ENCODE data around the gene KCNMA1.

KCNMA1 gene

DNA sequence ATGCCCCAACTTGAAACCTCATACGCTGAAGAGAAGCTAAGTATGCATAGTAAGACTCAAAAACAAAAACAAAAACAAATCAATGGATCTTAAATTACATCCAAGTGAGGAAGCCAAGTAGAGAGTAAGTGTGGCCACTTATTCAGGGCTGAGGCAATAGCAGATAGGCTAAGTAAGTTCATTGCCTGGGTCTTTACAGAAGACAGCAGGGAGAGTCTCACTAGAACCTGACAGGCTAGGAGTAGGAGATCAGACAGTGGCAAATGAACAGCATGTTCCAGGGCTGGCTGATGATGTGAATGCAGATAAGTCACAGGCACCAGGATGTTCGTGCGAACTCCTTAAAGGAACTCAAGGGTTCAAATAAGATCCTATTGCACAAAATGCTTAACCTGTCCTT is 568.6 kb downstream of the KCNMA1 start:
- Histone ChIP-seq H3K27ac (ENCODE audit: low read depth, low read length, severe bottlenecking) (no peak overlapping the region), H3K9me3 (ENCODE audit: control insufficient read depth, low read length) (no peaks in the 10 kb centered on the region), H3K4me3 (ENCODE audit: extremely low read depth, insufficient read depth, low read length, poor library complexity, severe bottlenecking) (no peak overlapping the region), H3K4me1 (ENCODE audit: control insufficient read depth, insufficient read depth, low read length, poor library complexity, severe bottlenecking) (no peaks in the 10 kb centered on the region), H3K36me3 (ENCODE audit: control insufficient read depth, insufficient read depth, low read length) (no peaks in the 10 kb centered on the region)
- 30 to 50% methylated on average over 2 of the region's 3 CpGs for WGBS, 2 experiments (ENCODE audit: insufficient coverage in 2 of 2)

DNA sequence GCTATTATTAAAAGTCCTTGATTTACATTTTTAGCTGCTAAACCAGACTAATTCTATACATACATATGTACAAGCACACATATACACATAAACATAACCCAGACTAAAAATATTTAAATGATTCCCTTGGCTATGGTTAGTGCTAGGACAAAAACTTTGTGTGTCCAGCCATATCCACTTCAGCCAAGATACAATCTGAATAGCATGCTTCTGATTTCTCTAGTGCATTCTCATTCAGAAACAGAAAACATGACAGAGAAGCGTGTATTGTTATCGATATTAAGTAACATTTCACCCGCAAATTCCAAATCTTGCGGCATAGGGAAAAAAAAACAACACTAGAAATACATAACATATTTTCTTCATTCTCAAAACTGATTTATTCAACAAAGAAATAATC is 569.3 kb downstream of the KCNMA1 start:
- 100% methylated on average over 3 of the region's 4 CpGs for WGBS, 2 experiments (ENCODE audit: insufficient coverage in 2 of 2)
- H3K4me3 ChIP-seq (ENCODE audit: extremely low read depth, insufficient read depth, low read length, poor library complexity, severe bottlenecking), result no peak overlapping the region
- no peak overlapping the region for H3K27ac ChIP-seq (ENCODE audit: low read depth, low read length, severe bottlenecking)
- no peaks in the 10 kb centered on the region for H3K4me1 ChIP-seq (ENCODE audit: control insufficient read depth, insufficient read depth, low read length, poor library complexity, severe bottlenecking)
- H3K36me3 ChIP-seq (ENCODE audit: control insufficient read depth, insufficient read depth, low read length), result no peaks in the 10 kb centered on the region
- no peaks in the 10 kb centered on the region for H3K9me3 ChIP-seq (ENCODE audit: control insufficient read depth, low read length)

DNA sequence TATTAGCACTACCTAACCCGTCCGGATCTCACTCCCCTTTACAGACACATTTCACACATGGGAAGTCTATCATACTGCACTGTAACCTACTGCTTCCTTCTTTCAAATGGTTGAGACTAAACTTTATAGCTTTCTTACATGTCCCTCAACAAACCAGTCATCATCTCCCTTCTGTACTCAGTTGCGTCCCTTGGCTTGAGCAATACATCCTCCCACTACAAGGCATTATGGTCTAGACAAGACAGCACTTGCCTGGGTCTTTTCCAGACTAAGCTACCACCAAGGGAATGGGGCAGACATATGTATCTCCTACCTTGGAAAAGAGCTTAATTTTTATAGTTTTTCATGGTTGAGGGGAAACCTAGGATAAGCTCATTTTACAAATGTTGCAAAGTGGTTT is 575.2 kb downstream of the KCNMA1 start:
- no peaks in the 10 kb centered on the region for H3K36me3 ChIP-seq (ENCODE audit: control insufficient read depth, insufficient read depth, low read length)
- H3K4me1 ChIP-seq (ENCODE audit: control insufficient read depth, insufficient read depth, low read length, poor library complexity, severe bottlenecking), result no peaks in the 10 kb centered on the region
- H3K27ac ChIP-seq (ENCODE audit: low read depth, low read length, severe bottlenecking), result no peak overlapping the region
- H3K4me3 ChIP-seq (ENCODE audit: extremely low read depth, insufficient read depth, low read length, poor library complexity, severe bottlenecking), result no peak overlapping the region
- WGBS, 2 experiments (ENCODE audit: insufficient coverage in 2 of 2), result 91 to 94% methylated on average over 2 to 3 of the region's 3 CpGs
- H3K9me3 ChIP-seq (ENCODE audit: control insufficient read depth, low read length), result no peaks in the 10 kb centered on the region

DNA sequence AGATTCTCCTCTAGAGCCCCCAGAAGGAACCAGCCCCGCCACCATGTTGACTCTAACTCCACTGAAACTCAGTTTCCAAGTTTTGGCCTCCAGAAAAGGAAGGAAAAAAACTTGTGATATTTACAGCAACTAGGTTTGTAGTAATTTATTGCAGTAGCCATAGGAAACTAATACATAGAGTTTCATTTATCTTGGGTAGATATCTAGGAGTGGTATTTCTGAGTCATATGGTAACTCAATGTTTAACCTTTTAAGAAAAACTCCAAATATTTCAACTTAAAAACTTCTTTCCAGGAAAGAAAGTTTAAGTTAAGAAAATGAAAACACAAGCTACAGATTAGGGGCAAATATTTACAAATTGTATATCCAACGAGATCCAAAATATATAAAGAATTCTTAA is 576.7 kb downstream of the KCNMA1 start:
- no peaks in the 10 kb centered on the region for H3K36me3 ChIP-seq (ENCODE audit: control insufficient read depth, insufficient read depth, low read length)
- no CpG with 5 or more reads among the region's 2 CpGs for WGBS, 2 experiments (ENCODE audit: insufficient coverage in 2 of 2)
- H3K4me1 ChIP-seq (ENCODE audit: control insufficient read depth, insufficient read depth, low read length, poor library complexity, severe bottlenecking), result no peaks in the 10 kb centered on the region
- H3K9me3 ChIP-seq (ENCODE audit: control insufficient read depth, low read length), result no peaks in the 10 kb centered on the region
- no peak overlapping the region for H3K4me3 ChIP-seq (ENCODE audit: extremely low read depth, insufficient read depth, low read length, poor library complexity, severe bottlenecking)
- no peak overlapping the region for H3K27ac ChIP-seq (ENCODE audit: low read depth, low read length, severe bottlenecking)

DNA sequence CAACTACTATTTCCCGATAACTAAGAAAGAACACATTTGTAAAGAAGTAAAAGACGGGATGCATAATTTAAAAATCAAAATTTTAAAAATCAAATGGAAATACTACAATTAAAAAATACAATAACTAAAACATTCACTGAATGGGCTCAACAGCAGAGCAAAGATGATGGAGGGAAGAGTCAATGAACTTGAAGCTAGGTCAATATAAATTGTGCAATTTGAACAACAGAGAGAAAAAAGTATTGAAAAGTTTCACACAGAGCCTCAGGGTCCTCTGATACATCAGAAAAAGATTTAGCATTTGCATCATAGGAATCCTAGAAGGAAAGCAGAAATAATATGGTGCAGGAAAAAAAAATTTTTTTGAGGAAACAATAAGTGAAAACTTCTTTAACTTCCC is 581.0 kb downstream of the KCNMA1 start:
- Histone ChIP-seq H3K4me3 (ENCODE audit: extremely low read depth, insufficient read depth, low read length, poor library complexity, severe bottlenecking) (no peak overlapping the region), H3K36me3 (ENCODE audit: control insufficient read depth, insufficient read depth, low read length) (no peaks in the 10 kb centered on the region), H3K4me1 (ENCODE audit: control insufficient read depth, insufficient read depth, low read length, poor library complexity, severe bottlenecking) (peaks cover 5% of the 10 kb centered on the region), H3K27ac (ENCODE audit: low read depth, low read length, severe bottlenecking) (no peak overlapping the region), H3K9me3 (ENCODE audit: control insufficient read depth, low read length) (no peaks in the 10 kb centered on the region)
- no CpG with 5 or more reads among the region's 2 CpGs for WGBS, 2 experiments (ENCODE audit: insufficient coverage in 2 of 2)

DNA sequence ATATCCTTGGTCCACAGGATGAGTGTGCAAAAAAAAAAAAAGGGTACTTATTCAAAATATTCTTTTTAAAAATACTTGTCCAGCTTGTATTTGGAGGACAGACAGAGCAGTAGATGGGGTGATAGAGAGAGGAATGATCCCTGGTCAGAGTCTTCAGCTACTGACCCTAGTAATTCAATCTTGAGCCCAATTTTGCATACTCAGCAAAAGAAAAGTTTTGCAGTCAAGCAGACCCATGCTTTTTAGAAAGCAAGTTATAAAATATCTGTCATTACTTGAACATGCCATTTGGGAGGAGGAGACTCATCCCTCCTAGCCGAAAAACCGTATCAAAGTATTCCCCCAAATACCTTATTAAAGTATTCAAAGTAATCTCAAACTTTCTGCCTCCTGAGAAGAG is 585.0 kb downstream of the KCNMA1 start:
- Histone ChIP-seq H3K4me3 (ENCODE audit: extremely low read depth, insufficient read depth, low read length, poor library complexity, severe bottlenecking) (no peak overlapping the region), H3K27ac (ENCODE audit: low read depth, low read length, severe bottlenecking) (no peak overlapping the region), H3K9me3 (ENCODE audit: control insufficient read depth, low read length) (no peaks in the 10 kb centered on the region), H3K36me3 (ENCODE audit: control insufficient read depth, insufficient read depth, low read length) (no peaks in the 10 kb centered on the region), H3K4me1 (ENCODE audit: control insufficient read depth, insufficient read depth, low read length, poor library complexity, severe bottlenecking) (peaks cover 21% of the 10 kb centered on the region)
- 90 to 100% methylated on average over 1 to 2 of the region's 2 CpGs for WGBS, 2 experiments (ENCODE audit: insufficient coverage in 2 of 2)

DNA sequence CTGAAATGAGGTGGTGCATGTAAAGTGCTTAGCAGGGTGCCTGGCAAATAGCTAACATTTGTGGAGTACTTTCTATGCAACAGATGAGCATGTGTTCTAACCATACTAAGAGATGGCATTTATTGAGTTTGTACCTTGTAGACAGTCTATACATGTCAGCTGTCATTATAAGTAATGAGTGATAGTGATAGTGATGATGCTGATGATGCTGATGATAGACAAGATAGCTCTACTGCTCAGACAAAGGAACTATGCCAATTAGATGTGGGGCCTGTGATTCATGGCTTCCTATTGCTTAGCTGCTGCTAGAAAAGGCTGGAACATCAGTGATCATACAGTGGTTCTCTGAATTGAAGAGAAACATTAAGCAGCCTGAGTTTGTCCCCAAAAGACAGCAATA is 585.8 kb downstream of the KCNMA1 start:
- Histone ChIP-seq H3K4me3 (ENCODE audit: extremely low read depth, insufficient read depth, low read length, poor library complexity, severe bottlenecking) (no peak overlapping the region), H3K9me3 (ENCODE audit: control insufficient read depth, low read length) (no peaks in the 10 kb centered on the region), H3K36me3 (ENCODE audit: control insufficient read depth, insufficient read depth, low read length) (no peaks in the 10 kb centered on the region), H3K4me1 (ENCODE audit: control insufficient read depth, insufficient read depth, low read length, poor library complexity, severe bottlenecking) (peaks cover 21% of the 10 kb centered on the region), H3K27ac (ENCODE audit: low read depth, low read length, severe bottlenecking) (no peak overlapping the region)

DNA sequence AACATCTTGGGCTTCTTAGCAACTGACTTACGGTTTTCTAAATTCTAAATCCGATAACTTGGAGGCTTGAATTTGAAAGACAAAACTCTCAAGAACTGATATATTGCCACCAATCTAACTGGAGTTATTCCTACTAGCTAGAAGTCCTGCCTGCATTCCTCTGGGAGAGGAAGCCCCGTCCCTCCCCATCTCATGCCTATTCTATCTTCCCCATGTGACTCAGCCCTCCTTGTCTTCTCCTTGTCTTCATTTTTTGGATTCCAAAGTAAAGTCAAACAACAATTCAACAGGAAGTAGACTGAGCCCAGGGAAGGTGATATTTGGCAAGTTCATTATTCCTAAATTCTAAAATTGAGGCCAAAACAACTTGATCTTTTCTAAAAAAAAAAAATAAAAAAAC is 587.7 kb downstream of the KCNMA1 start:
- peaks cover 21% of the 10 kb centered on the region for H3K4me1 ChIP-seq (ENCODE audit: control insufficient read depth, insufficient read depth, low read length, poor library complexity, severe bottlenecking)
- no peak overlapping the region for H3K27ac ChIP-seq (ENCODE audit: low read depth, low read length, severe bottlenecking)
- no peaks in the 10 kb centered on the region for H3K9me3 ChIP-seq (ENCODE audit: control insufficient read depth, low read length)
- WGBS, 2 experiments (ENCODE audit: insufficient coverage in 2 of 2), result 88 to 94% methylated on average over 2 to 3 of the region's 3 CpGs
- H3K4me3 ChIP-seq (ENCODE audit: extremely low read depth, insufficient read depth, low read length, poor library complexity, severe bottlenecking), result no peak overlapping the region
- no peaks in the 10 kb centered on the region for H3K36me3 ChIP-seq (ENCODE audit: control insufficient read depth, insufficient read depth, low read length)

DNA sequence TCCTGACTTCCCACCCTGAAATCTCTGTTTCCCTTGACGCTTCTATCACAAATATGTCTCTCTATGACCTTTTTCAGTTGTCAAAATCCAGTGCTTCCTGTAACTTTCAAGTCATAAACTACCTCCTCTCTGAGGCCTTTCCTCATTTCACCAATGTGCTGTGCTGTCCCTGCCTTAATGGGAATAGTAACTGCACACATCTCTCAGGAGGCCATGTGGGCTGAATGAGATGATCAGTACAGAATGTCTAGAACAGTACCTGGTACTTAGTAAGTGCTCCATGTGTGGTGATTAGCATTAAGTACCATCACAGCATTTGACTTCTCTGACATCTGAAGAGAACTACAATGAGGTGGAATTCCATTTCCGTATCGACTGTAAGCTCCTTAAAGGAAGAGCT is 588.5 kb downstream of the KCNMA1 start:
- Histone ChIP-seq H3K36me3 (ENCODE audit: control insufficient read depth, insufficient read depth, low read length) (no peaks in the 10 kb centered on the region), H3K27ac (ENCODE audit: low read depth, low read length, severe bottlenecking) (no peak overlapping the region), H3K9me3 (ENCODE audit: control insufficient read depth, low read length) (no peaks in the 10 kb centered on the region), H3K4me3 (ENCODE audit: extremely low read depth, insufficient read depth, low read length, poor library complexity, severe bottlenecking) (no peak overlapping the region), H3K4me1 (ENCODE audit: control insufficient read depth, insufficient read depth, low read length, poor library complexity, severe bottlenecking) (peaks cover 21% of the 10 kb centered on the region)
- WGBS, 2 experiments (ENCODE audit: insufficient coverage in 2 of 2), result 100% methylated on average over 2 to 3 of the region's 3 CpGs

DNA sequence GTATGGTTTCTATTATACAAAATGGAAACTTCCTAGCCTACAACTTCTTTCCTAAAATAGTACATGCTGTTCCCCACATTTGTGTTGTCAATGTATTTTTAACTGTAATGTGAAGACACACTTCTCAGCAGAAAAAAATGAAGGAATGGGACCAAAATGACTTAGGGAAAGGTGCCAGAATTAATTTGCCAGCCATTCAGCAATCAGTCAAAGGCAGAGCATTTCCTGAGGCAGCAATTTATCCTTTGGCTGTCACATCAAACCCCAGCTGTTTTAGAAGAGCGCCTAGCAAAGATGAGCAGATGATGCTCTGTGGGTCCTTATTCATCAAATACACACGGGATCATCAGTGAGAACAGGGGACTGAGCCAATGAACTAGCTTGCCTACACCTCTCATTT is 592.5 kb downstream of the KCNMA1 start:
- Histone ChIP-seq H3K4me3 (ENCODE audit: extremely low read depth, insufficient read depth, low read length, poor library complexity, severe bottlenecking) (no peak overlapping the region), H3K9me3 (ENCODE audit: control insufficient read depth, low read length) (no peaks in the 10 kb centered on the region), H3K36me3 (ENCODE audit: control insufficient read depth, insufficient read depth, low read length) (no peaks in the 10 kb centered on the region), H3K27ac (ENCODE audit: low read depth, low read length, severe bottlenecking) (no peak overlapping the region), H3K4me1 (ENCODE audit: control insufficient read depth, insufficient read depth, low read length, poor library complexity, severe bottlenecking) (peaks cover 9% of the 10 kb centered on the region)
- WGBS, 2 experiments (ENCODE audit: insufficient coverage in 2 of 2), result 96% methylated on average over 2 of the region's 2 CpGs

DNA sequence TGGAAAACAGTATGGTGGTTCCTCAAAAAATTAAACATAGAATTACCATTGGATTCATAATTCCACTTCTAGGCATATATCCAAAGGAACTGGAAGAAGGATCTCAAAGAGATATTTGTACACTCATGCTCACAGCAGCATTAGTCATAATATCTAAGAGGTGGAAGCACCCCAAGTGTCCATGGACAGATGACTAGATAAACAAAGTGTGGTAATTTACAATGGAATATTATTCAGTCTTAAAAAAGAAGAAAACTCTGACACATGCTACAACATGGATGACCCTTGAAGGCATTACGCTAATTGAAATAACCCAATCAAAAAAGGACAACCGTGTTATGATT is 594.2 kb downstream of the KCNMA1 start:
- Histone ChIP-seq H3K9me3 (ENCODE audit: control insufficient read depth, low read length) (no peaks in the 10 kb centered on the region), H3K4me1 (ENCODE audit: control insufficient read depth, insufficient read depth, low read length, poor library complexity, severe bottlenecking) (no peaks in the 10 kb centered on the region), H3K36me3 (ENCODE audit: control insufficient read depth, insufficient read depth, low read length) (no peaks in the 10 kb centered on the region), H3K4me3 (ENCODE audit: extremely low read depth, insufficient read depth, low read length, poor library complexity, severe bottlenecking) (no peak overlapping the region), H3K27ac (ENCODE audit: low read depth, low read length, severe bottlenecking) (no peak overlapping the region)
- 100% methylated on average over 1 of the region's 2 CpGs; no CpG with 5 or more reads in 1 of the 2 experiments for WGBS, 2 experiments (ENCODE audit: insufficient coverage in 2 of 2)

All from mesodermal cell (in vitro differentiated cells).